Activated CD4-positive, alpha-beta T cell treated with anti-CD3 and anti-CD28 coated beads, Interleukin-2, amount 50 U/mL, for 4 hours (primary cell): Measurements from ENCODE around the gene DOCK4.

ENCODE experiments used
- DNase-seq, 2 experiments: peaks; one replicate each; pipeline ENCODE4 v3.0.0-alpha.2; 2020

Gene DOCK4

GRCh38 chr7:112073530-112073929, 132.7 kb downstream of the DOCK4 start:
- DNase-seq: no peak

DNA sequence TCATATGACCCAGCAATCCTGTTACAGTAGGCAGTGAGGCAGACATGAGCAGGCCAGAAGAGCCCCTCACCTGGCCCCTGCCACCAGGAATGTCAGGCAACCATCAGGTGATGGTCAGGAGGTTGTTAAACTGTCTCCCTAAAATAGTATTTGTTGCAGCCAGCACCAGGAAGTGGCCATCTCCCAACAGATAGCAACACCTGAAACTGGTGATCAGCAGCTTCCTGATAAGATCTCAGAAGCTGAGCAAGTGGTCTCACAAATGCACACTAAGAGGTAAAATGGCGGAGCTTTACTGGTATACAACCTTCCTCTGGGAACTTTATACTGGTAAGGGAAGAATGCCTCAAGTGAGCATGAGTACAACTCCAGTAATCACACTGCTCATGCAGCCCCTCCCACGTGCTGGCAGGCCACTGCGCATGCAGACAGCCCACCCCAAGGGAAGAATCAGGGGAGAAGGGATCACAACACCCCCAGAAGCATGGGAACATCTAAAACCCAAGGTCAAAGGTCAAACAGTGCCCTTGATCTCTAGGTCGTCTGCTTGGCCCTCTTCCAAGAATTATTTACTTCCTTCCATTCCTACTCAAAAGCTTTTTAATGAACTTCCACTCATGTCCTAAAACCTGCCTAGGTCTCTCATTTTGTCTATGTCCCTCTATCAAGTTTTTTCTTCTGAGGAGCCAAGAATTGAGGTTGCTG, 133.5 kb downstream of the DOCK4 start:
- no peak for DNase-seq

DNA sequence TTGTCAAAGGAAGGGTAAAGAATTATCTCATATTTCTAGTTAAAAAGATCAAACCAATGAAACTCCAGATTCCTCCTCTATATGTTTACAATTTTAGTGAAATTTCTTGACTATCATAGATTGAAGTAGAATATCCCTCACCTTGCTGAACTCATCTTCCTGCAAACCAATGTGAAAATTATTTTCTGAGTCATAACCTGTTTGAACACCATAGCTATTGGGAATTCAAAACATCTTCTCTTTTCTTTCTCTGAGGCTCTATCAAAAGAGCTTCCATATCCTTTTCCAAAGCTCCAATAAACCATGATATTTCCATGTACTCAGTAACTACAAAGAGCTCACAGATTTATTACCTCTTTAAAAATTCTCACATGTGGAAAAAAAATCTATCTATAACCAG, 134.3 kb downstream of the DOCK4 start:
- no peak for DNase-seq

DNA sequence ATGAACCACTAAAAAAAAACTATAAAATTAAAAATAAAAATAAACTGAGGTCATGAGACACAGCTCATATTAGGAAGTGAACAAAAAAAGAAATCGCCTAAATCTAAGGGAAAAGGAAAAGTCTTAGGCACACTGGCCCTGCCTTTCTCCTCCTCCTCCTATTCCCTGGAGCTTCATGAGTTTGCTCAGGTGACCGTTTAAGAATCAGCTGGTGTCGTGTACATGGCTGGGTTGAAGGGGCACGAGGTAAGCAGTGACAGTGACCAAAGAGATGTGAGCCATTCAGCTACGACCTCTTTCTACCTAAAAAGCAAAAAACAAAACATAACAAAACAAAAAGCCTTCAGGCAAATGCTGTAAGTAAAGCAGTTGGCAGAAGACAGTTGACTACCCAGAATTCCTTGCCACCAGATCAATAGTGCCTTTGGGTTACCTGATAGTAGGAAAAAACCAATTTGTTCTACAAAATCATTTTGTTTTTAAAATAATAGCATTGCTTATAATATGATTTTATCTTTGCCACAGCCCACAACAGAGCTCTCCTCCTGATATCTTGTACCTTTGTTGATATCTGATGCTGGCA, 135.4 kb downstream of the DOCK4 start:
- DNase-seq: no peak

DNA sequence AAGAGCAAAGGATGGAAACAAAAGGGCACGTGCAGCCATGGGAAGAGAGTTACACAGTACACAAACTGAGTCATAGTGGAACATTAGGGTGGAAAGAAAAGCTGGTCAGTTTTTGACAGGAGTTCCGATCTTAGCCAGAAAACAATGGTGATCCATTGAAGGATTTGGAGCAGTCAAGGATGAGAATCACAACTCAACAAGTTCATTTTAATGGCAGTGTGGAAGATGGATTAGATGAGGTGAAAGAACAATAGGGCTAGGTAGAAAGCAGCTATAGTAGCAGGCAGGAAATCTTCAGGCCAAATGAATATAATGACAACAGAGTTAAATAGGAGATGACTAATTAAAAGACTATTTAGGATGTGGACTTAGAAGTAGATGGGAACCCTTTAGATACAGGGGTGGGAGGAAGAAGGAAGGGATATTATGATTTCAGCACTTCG, 136.3 kb downstream of the DOCK4 start:
- DNase-seq: no peak

GRCh38 chr7:112068967-112069366, 137.2 kb downstream of the DOCK4 start:
- no peak for DNase-seq

- DNase-seq: no peak
These were observed 138.3 kb downstream of the DOCK4 start for GRCh38 chr7:112067632-112068540.

- no peak for DNase-seq
These were observed 139.0 kb downstream of the DOCK4 start for GRCh38 chr7:112067200-112067599.

DNA sequence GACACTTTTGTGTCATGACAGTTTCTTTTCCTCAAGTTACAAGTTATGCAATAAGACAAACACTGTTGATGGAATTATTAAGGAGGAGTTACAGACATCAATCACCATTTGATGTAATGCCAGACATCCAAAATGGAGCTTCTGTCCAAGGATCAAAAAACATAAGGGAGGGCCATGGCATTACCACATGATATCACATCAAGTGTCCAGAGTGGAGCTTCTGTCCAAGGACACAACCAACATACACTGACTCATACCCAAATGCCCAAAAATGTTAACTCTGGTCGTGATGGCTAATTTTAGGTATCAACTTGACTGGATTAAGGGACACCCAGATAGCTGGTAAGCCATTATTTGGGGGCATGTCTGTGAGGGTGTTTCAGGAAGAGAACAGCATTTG, 140.4 kb downstream of the DOCK4 start:
- no peak for DNase-seq

DNA sequence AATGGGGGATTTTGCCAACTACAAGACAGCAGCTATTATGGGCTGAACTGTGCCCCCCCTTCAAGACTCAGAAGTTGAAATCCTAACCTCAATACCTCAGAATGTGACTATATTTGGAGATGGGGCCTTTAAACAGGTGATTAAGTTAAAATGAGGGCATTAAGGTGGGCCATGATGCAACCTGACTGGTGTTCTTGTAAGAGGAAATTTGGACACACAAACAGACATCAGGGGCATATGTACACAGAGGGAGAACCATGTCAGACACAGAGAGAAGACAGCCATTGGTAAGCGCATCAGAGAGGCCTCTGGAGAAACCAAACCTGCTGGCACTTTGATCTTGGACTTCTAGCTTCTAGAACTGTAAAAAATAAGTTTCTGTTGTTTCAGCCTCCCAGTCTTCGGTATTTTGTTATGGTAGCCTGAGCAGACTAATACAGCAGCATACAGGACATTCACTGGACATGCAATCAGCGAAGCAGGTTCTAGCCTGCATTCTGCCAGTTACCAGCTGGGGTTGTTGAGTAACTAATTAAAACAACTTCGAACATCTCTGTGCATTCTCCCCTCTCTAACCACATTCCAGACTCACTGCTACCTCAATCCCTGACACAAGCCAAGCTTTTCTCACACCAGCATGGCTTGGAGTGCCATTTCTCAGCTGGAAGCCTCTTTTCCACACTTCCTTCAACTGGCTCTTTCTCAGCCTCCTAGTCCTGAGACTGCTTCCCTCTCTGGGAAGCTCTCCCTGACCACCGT, 141.4 kb downstream of the DOCK4 start:
- DNase-seq: no peak

DNA sequence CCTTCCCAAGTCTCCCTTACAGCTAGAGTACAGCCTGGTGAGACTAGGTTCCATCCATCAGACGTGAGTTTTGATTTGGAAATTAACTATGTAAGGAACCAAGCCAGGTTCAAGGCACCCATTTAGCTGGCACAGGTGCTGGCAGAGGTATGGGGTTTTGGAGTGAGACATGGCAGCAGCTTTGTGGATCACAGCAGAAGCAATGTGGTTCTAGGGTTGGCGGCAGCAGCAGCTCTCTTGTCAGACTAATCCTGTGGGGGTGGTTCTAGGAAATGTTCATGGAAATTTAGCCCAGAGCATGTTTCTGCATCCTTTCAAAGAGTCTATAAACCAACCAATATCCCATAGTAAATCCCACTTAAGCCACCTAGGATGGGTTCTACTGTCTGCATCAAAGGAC, 142.2 kb downstream of the DOCK4 start:
- no peak for DNase-seq

GRCh38 chr7:112061051-112061450, 145.1 kb downstream of the DOCK4 start:
- no peak for DNase-seq

DNA sequence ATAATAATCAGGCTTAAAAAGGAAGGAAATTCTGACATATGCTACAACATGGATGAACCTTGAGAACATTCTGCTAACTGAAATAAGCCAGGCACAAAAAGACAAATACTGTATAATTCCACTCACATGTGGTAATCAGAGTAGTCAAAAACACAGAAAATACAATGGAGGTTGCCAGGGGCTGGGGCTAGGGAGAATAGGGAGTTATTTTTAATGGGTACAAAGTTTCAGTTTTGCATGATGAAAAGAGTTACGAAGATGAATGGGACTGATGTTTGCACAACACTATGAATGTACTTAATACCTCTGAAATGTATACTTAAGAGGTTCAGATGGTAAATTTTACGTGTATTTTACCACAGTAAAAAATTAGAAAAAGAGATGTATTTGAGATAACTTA, 145.6 kb downstream of the DOCK4 start:
- no peak for DNase-seq

- DNase-seq: no peak
These were observed 146.5 kb downstream of the DOCK4 start for GRCh38 chr7:112059675-112060074.

DNA sequence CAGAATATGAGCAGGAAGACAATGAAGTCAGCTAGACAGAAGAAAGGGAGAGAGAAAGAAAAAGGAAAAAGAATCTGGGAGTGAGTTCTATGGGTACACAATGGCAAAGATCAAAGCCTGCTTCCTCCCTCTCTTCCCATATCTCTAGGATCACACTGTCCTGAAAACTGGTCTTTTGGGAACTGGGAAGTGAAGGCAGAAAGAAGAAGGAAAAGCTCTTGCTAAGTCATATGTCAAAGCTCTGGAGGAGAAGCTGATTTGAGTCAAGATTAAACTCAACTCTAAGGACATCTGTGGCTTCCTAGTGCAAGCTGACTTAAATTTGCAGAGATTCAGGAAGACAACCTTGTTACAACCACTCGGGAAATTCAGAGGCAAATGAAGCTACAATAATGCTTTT, 147.5 kb downstream of the DOCK4 start:
- DNase-seq: no peak

- DNase-seq: no peak
These were observed 149.8 kb downstream of the DOCK4 start for GRCh38 chr7:112056409-112056808.

GRCh38 chr7:112053737-112054069, 152.5 kb downstream of the DOCK4 start:
- no peak for DNase-seq

DNA sequence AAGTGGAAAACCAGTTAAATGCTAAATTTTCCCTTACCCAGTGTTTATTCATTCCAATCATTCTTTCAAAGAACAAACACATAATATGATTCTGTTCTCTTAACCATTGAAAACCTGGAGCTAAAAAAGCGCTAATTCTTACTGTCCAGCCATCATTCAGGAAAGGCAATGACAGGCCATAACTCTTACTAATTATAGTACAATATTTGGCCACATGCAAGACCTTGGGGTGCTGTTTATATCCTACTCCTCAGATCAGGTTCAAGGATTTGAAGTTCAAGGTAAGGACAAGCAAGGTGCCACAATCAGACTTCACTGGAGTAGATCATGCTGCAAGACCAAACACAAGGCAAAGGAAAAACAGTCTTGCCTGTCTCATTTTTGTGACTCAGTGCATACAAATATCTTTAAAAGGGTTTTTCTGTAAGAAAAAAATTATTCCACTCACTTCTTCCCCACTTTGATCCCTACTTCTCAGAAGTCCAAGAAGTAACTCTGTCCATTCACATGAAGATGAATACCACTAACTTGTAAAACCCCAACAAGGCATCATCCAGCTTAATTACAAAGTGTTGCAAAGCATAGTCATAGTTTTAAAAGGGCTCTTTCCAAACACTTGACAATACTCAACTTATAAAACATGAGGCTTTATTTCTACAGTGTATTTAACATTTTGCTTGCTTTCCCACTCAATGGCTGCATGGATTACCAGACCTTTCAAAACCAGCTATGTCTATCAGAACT, 153.0 kb downstream of the DOCK4 start:
- no peak for DNase-seq

DNA sequence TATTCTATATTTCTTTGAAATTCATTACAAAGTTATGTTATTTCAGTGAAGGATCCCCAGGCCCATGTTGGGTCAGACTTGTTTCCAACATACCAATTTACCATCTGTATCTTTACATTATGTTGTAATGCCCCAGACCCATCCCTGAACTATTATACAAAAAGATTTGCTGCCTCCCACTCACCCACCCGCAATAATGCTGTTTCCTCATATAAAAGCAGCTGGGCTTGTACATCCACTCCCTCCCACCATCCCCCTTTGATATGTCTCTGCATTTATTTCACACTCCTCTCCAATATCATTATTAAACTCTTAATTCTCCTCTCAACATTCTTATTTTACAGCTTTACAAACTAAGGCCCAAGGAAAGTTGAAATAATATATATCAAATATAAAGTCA, 153.7 kb downstream of the DOCK4 start:
- DNase-seq: no peak

DNA sequence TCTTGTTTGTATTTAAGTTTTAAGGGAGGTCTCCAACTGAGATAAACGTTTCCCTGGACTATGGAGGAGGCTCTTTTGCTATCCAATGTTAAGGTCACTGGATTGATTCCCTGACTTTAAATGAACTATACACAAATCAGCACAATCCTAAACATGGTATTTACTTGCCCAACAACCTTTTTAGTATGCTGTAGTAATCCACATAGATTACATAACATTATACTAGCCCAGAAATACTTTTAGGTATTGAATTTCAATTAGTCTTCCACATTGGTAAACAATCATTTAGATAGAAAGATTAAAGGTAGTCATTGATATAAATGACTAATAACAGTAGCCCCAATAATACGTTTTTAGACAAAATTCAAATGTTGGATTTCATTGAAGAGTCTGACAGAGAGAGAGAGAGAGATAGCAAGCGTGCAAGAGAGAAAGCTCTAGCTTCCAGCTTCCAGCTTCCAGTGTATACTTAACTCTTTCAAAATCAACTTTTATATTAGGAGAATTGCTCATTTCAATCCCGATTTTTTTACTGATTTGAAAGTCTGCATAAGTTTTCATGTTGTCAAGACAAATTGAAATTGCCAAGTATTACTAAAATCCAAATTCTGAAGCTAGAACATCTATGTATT, 155.8 kb downstream of the DOCK4 start:
- DNase-seq: no peak

- DNase-seq: no peak
These were observed 156.5 kb downstream of the DOCK4 start for GRCh38 chr7:112049555-112050249.
